ENCODE data around the gene DNAJC4. TPM values are rescaled to one million over a fixed set of nuclear protein-coding genes. Genes with fewer than 3 reads are reported as not detected.
"Not testable (repeated sequence)": the region's sequence is repeated elsewhere in the genome, so short reads cannot be mapped to it uniquely, and the experiment has no call there.

Gene DNAJC4
- total RNA-seq, 2 donors from 2014 or later = 39.9 to 50.3 TPM

DNA sequence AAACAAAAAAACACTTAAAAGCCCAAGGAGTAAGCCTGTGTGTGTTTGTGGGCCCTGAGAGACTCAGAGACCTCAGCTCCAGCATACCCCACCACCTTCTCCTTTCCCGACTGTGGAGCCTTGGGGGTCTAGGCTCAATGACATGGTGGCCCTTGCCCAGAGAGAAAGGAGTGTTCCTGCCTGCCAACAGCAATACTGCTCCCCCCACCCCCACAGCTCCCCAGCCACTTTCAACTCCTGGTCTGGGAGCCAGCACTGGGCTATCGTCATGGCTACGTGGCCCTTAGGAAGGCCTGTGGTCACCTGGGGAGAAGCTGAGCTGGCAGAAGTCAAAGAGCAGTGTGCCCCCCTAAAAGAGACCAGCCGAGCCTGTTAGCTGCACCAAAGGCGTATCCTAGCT, 13.8 kb downstream of the DNAJC4 start:
- intact Hi-C loops (cut with DNase I) = no loop called here
- Histone ChIP-seq H3K9ac (ENCODE audit: low read depth in 2 of 2, low read length in 2 of 2) (no peak overlapping the region), H3K36me3 (no peaks in the 10 kb centered on the region), H3K27me3 (no peaks in the 10 kb centered on the region), H3K27ac (no peak overlapping the region), H3K9me3 (no peaks in the 10 kb centered on the region), H3K4me1 (peaks cover 12% of the 10 kb centered on the region), H3K4me3 (no peak overlapping the region)
- TF ChIP-seq, protein P1, sequence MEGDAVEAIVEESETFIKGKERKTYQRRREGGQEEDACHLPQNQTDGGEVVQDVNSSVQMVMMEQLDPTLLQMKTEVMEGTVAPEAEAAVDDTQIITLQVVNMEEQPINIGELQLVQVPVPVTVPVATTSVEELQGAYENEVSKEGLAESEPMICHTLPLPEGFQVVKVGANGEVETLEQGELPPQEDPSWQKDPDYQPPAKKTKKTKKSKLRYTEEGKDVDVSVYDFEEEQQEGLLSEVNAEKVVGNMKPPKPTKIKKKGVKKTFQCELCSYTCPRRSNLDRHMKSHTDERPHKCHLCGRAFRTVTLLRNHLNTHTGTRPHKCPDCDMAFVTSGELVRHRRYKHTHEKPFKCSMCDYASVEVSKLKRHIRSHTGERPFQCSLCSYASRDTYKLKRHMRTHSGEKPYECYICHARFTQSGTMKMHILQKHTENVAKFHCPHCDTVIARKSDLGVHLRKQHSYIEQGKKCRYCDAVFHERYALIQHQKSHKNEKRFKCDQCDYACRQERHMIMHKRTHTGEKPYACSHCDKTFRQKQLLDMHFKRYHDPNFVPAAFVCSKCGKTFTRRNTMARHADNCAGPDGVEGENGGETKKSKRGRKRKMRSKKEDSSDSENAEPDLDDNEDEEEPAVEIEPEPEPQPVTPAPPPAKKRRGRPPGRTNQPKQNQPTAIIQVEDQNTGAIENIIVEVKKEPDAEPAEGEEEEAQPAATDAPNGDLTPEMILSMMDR (IDR thresholded peaks at IDR 0.05) = no peak
- no peak for DNase-seq

DNA sequence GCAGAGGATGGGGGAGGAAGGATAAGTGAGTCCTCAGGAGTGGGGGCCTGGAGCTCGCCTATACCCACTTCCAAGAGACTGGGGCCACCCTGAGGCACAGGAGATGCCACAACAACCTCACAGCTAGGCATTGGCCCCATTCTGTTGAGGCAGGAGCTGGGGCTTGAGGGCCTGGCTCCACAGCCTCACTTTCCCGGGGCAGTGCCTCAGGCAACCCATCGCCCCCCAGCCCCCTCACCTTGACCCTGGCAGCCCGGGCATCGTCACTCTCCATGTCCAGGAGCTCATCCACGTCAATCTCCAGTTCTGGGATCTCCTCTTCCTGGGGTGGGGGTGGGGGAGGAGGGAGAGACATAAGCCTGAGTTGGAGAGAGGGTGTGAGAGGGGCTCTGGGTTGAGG, 14.6 kb downstream of the DNAJC4 start:
- Histone ChIP-seq H3K4me1 (peaks cover 9% of the 10 kb centered on the region), H3K36me3 (no peaks in the 10 kb centered on the region), H3K4me3 (peak overlapping the region; percentile 68), H3K9ac (ENCODE audit: low read depth in 2 of 2, low read length in 2 of 2) (peak overlapping the region; percentile 58 to 100), H3K27ac (peak overlapping the region; percentile 71), H3K9me3 (no peaks in the 10 kb centered on the region), H3K27me3 (no peaks in the 10 kb centered on the region)
- DNase-seq = no peak
- intact Hi-C loops (cut with DNase I) = no loop called here
- TF ChIP-seq, protein P1 (IDR thresholded peaks at IDR 0.05) = no peak

DNA sequence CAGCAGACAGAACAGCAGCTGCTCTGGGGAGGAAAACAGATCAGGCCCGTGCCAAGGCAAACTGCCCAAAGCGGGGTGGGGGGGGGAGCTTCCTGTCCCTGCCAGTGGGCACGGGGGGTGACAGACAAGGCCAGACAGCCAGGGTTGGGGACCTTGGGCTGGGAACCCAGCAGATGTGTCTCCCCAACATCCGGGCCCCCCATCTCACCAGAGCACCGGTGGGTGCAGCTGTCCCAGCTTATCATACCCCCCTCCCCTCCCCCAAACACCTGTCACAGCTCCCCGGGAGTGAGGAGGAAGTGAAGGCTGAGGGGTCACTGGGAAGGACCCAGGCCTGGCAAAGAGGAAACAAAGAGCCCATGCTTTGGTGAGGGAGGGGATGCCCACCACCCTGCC, 15.1 kb downstream of the DNAJC4 start:
- intact Hi-C loops (cut with DNase I) = no loop called here
- peaks cover 5% of the 10 kb centered on the region for H3K4me1 ChIP-seq
- no peaks in the 10 kb centered on the region for H3K36me3 ChIP-seq
- TF ChIP-seq, protein P1 (IDR thresholded peaks at IDR 0.05) = no peak
- H3K27ac ChIP-seq = peak overlapping the region; percentile 71
- H3K9ac ChIP-seq (ENCODE audit: low read depth in 2 of 2, low read length in 2 of 2) = peak overlapping the region; percentile 92 to 100
- H3K4me3 ChIP-seq = peak overlapping the region; percentile 68
- no peak for DNase-seq
- H3K9me3 ChIP-seq = no peaks in the 10 kb centered on the region
- H3K27me3 ChIP-seq = no peaks in the 10 kb centered on the region

DNA sequence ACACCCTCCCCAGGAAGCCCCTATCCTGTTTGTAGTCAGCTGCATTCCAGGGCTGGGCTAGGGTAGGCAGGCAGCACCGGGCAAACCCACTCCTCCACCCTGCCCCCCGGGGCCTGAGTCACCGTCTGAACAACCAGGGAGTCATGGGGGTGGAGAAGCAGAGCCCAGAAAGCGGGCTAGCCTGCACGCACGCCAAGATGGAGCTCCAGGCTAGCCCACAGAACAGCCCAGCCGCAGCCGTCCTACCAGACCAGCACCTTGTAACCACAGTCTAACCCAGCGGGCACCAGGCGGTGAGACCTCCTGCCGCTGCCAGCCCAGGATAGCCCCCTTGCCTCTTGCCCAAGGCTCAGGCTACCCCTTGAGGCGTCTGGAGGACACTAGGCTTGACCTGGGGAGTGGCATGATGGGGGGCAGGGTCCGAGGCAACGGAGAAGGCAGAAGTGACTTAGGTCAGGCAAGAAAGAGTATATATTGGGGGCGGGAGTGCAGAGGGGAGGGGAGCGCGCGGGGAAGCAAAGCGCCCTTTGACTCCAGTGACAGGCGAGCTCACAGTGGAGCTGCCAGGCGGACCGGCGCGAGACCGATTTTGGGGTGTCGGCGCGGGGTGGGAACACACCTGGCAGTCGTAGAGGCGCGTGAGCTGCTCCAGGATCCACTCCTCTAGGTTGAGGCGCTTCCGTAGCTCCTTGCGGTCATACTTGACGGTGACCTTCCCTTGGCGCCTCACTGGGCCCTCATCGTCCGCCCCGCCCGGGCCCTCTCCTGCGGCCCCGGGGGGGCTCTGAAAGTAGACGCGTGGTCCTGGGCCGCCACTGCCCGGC, 15.7 kb downstream of the DNAJC4 start:
- Histone ChIP-seq H3K27ac (peak overlapping the region; percentile 71), H3K9me3 (no peaks in the 10 kb centered on the region), H3K9ac (ENCODE audit: low read depth in 2 of 2, low read length in 2 of 2) (peak overlapping the region; percentile 92 to 100), H3K27me3 (no peaks in the 10 kb centered on the region), H3K36me3 (no peaks in the 10 kb centered on the region), H3K4me3 (peak overlapping the region; percentile 68), H3K4me1 (peaks cover 4% of the 10 kb centered on the region)
- intact Hi-C loops (cut with DNase I) = no loop called here
- TF ChIP-seq, protein P1 (IDR thresholded peaks at IDR 0.05) = no peak
- DNase-seq = peak; percentile 77

DNA sequence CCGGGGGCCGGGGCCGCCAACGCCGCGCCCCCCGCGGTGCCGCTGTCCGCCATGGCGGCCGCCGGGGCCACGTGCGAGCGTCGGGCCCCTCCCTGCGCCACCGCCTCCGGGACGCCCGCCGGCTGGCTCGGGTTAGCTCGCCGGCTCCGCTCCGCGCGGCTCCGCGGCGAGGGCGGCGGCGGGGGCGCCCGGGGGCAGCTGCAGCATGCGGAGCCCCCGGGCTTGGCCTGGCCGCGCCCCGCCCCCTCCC, 16.2 kb downstream of the DNAJC4 start:
- DNase-seq; H3K4me1 ChIP-seq; H3K36me3 ChIP-seq; H3K9me3 ChIP-seq; intact Hi-C loops (cut with DNase I); H3K27me3 ChIP-seq; H3K27ac ChIP-seq: not testable (repeated sequence)
- Histone ChIP-seq H3K4me3 (peak overlapping the region; percentile 68), H3K9ac (ENCODE audit: low read depth in 2 of 2, low read length in 2 of 2) (peak overlapping the region in 1 of 2 donors; percentile 92)
